HepG2 (cell line): ENCODE data around the gene HRG. TPM values are rescaled to one million over a fixed set of nuclear protein-coding genes. Genes with fewer than 3 reads are reported as not detected.
A peak's percentile ranks its signal among the peaks of the same experiment; 100 is the strongest.

Source experiments
- AGO1 ChIP-seq: fragments of 200-400 bp; formaldehyde crosslinking; IDR thresholded peaks from 2 replicates; pipeline ENCODE4 v1.6.1; 2017; ENCODE audit warnings: mild to moderate bottlenecking, low read depth, low read length, moderate library complexity; ENCODE audit not compliant: poor library complexity, severe bottlenecking
- ATF1 ChIP-seq: IDR thresholded peaks from 2 replicates; pipeline ENCODE4 v1.6.1; 2016; ENCODE audit warnings: mild to moderate bottlenecking, control low read depth
- CC2D1A ChIP-seq: sonication (generic); formaldehyde crosslinking; IDR thresholded peaks from 2 replicates; pipeline ENCODE4 v1.8.1; 2023; ENCODE audit warnings: mild to moderate bottlenecking, missing genetic modification reagents
- FOXA1 ChIP-seq, 2 experiments: fragments of 450-650 bp in 1 of 2; sonication (generic) in 1 of 2; formaldehyde crosslinking in 1 of 2; IDR thresholded peaks; 2 replicates each; pipeline versions ENCODE4 v1.4.0 to v1.6.1; 2016 to 2020; ENCODE audit warnings: missing genetic modification reagents in 1 of 2
- GZF1 ChIP-seq: sonication (generic); formaldehyde crosslinking; IDR thresholded peaks from 2 replicates; pipeline ENCODE4 v1.5.1; 2020; ENCODE audit warnings: mild to moderate bottlenecking, missing genetic modification reagents
- HNF4A ChIP-seq: sonication (generic); formaldehyde crosslinking; IDR thresholded peaks from 2 replicates; pipeline ENCODE4 v1.4.0; 2020; ENCODE audit warnings: missing genetic modification reagents
- IRF2 ChIP-seq: IDR thresholded peaks from 2 replicates; pipeline ENCODE4 v1.6.1; 2018; ENCODE audit warnings: missing genetic modification reagents, missing compliant biosample characterization
- KDM4B ChIP-seq: sonication (generic); formaldehyde crosslinking; IDR thresholded peaks from 2 replicates; pipeline ENCODE4 v1.4.0; 2020; ENCODE audit warnings: missing genetic modification reagents
- NFE2L2 ChIP-seq: fragments of 150-350 bp; IDR thresholded peaks from 2 replicates; pipeline ENCODE4 v1.6.1; 2014; ENCODE audit warnings: low read length
- RXRA ChIP-seq: sonication (generic); formaldehyde crosslinking; IDR thresholded peaks from 2 replicates; pipeline ENCODE4 v1.5.1; 2020; ENCODE audit warnings: missing genetic modification reagents
- SMAD3 ChIP-seq: sonication (generic); formaldehyde crosslinking; IDR thresholded peaks from 2 replicates; pipeline ENCODE4 v1.4.0; 2020; ENCODE audit warnings: missing genetic modification reagents
- TCF7L2 ChIP-seq: IDR thresholded peaks from 2 replicates; pipeline ENCODE4 v1.6.1; 2011; ENCODE audit warnings: mild to moderate bottlenecking, low read depth, low read length, moderate library complexity
- TOE1 ChIP-seq: sonication (generic); formaldehyde crosslinking; IDR thresholded peaks from 2 replicates; pipeline ENCODE4 v1.4.0; 2020; ENCODE audit warnings: mild to moderate bottlenecking, missing genetic modification reagents
- ZFX ChIP-seq: sonication (generic); formaldehyde crosslinking; IDR thresholded peaks from 2 replicates; pipeline ENCODE4 v1.4.0; 2020; ENCODE audit warnings: mild to moderate bottlenecking, low read depth, missing genetic modification reagents, moderate library complexity
- ZNF326 ChIP-seq: sonication (generic); formaldehyde crosslinking; IDR thresholded peaks from 2 replicates; pipeline ENCODE4 v1.4.0; 2020; ENCODE audit warnings: missing genetic modification reagents, borderline replicate concordance
- ZNF335 ChIP-seq: sonication (generic); formaldehyde crosslinking; IDR thresholded peaks from 2 replicates; pipeline ENCODE4 v1.4.0; 2020; ENCODE audit warnings: missing genetic modification reagents
- ZNF556 ChIP-seq: sonication (generic); formaldehyde crosslinking; IDR thresholded peaks from 2 replicates; pipeline ENCODE4 v1.4.0; 2020; ENCODE audit warnings: mild to moderate bottlenecking, missing genetic modification reagents, borderline replicate concordance
- ZNF569 ChIP-seq: sonication (generic); formaldehyde crosslinking; IDR thresholded peaks from 2 replicates; pipeline ENCODE4 v1.5.0; 2020; ENCODE audit warnings: mild to moderate bottlenecking, missing genetic modification reagents, moderate library complexity, borderline replicate concordance
- ZSCAN29 ChIP-seq: sonication (generic); formaldehyde crosslinking; conservative IDR thresholded peaks from 2 replicates; pipeline ENCODE4 v1.4.0; 2020; ENCODE audit warnings: mild to moderate bottlenecking, missing genetic modification reagents
- ZSCAN31 ChIP-seq: sonication (generic); formaldehyde crosslinking; IDR thresholded peaks from 2 replicates; pipeline ENCODE4 v1.5.0; 2020; ENCODE audit warnings: low read depth, mild to moderate bottlenecking, missing genetic modification reagents
- polyA plus RNA-seq, 8 experiments: library from polyadenylated mRNA; depleted of rRNA in 3 of 8; stranded (reverse) in 7 of 8; unstranded in 1 of 8; fragments of >200 nt; fragmentation: Illumina TruSeq in 4 of 8; extraction: Trizol in 4 of 8; gene quantifications; 2 replicates each; pipeline versions ENCODE4 v1.2.1 to v1.2.3, GENCODE V29; 2011 to 2016; ENCODE audit warnings: low read depth in 4 of 8, missing spikeins in 1 of 8, mixed read lengths in 1 of 8; ENCODE audit not compliant: insufficient read depth in 1 of 8
- total RNA-seq, 5 experiments: library from RNA; depleted of rRNA; stranded (reverse); fragments of >200 nt; fragmentation: Illumina TruSeq; extraction: Trizol; gene quantifications; 2 replicates each; pipeline ENCODE4 v1.2.3, GENCODE V29; 2016; ENCODE audit warnings: low read depth in 1 of 5
- TF ChIP-seq, protein P1 (sequence below): sonication (generic); formaldehyde crosslinking; IDR thresholded peaks from 2 replicates; pipeline ENCODE4 v1.4.0; 2020; ENCODE audit warnings: missing genetic modification reagents; ENCODE audit errors: not compliant biosample characterization
- TF ChIP-seq, protein P2 (sequence below): IDR thresholded peaks from 2 replicates; pipeline ENCODE4 v1.6.1; 2012; ENCODE audit warnings: inconsistent platforms
- TF ChIP-seq, protein P3 (sequence below): sonication (generic); formaldehyde crosslinking; IDR thresholded peaks from 2 replicates; pipeline ENCODE4 v1.4.0; 2020; ENCODE audit warnings: missing genetic modification reagents, mild to moderate bottlenecking, borderline replicate concordance
- TF ChIP-seq, protein P4 (sequence below): sonication (generic); formaldehyde crosslinking; IDR thresholded peaks from 2 replicates; pipeline ENCODE4 v1.5.0; 2020; ENCODE audit warnings: mild to moderate bottlenecking, missing genetic modification reagents, borderline replicate concordance

HRG gene
- total and polyA plus RNA-seq, 2 of the 13 experiments (the other 11 are each of a cell fraction or from before 2014, with no cell fraction given): 0.09 to 0.11 TPM

DNA sequence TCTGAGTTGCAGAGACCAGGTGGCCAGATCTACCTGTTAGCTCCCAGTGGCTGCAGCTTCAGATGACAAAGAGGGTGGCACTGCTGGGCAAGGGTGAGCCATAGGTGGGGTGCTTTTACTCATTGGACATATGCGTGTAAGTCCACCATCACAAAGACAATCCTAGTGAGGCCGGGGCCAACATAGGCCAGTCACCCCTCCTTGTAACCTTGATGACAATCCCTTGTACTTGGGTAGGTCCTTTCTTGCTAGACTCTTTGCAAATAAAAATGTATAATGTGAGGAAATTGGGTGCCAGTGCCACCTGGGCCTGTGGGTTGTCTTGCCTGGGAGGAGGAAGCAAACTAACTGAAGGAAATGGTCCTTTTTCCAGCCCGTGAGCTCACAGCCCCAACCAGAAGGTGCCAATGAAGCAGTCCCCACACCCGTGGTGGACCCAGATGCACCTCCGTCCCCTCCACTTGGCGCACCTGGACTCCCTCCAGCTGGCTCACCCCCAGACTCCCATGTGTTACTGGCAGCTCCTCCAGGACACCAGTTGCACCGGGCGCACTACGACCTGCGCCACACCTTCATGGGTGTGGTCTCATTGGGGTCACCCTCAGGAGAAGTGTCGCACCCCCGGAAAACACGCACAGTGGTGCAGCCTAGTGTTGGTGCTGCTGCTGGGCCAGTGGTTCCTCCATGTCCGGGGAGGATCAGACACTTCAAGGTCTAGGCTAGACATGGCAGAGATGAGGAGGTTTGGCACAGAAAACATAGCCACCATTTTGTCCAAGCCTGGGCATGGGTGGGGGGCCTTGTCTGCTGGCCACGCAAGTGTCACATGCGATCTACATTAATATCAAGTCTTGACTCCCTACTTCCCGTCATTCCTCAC, 45.4 kb upstream of the HRG start (continued):
- TF ChIP-seq, protein P1, sequence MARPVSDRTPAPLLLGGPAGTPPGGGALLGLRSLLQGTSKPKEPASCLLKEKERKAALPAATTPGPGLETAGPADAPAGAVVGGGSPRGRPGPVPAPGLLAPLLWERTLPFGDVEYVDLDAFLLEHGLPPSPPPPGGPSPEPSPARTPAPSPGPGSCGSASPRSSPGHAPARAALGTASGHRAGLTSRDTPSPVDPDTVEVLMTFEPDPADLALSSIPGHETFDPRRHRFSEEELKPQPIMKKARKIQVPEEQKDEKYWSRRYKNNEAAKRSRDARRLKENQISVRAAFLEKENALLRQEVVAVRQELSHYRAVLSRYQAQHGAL (CRISPR knock-in tag): no peak
- TF ChIP-seq ZNF326 (CRISPR knock-in tag) (peak; percentile 68), NFE2L2 (no peak), FOXA1 (IDR thresholded peaks at IDR 0.05) (no peak), FOXA1 (CRISPR knock-in tag; IDR thresholded peaks at IDR 0.05) (no peak), HNF4A (CRISPR knock-in tag) (no peak), IRF2 (CRISPR knock-in tag) (0 out of 2 replicates have a peak, but pooled peaks have one; percentile 27), TCF7L2 (no peak), AGO1 (peak; percentile 92), RXRA (no peak), SMAD3 (CRISPR knock-in tag) (no peak), ZSCAN31 (0 out of 2 replicates have a peak, but pooled peaks have one; percentile 16), CC2D1A (no peak), ZNF569 (CRISPR knock-in tag) (no peak), TOE1 (CRISPR knock-in tag) (no peak; the same call in 1 of the 2 replicates), ZNF556 (CRISPR knock-in tag) (0 out of 2 replicates have a peak, but pooled peaks have one; percentile 23), ZNF335 (CRISPR knock-in tag) (no peak), ATF1 (CRISPR knock-in tag) (no peak), KDM4B (CRISPR knock-in tag) (no peak), ZSCAN29 (CRISPR knock-in tag) (peak; percentile 86), GZF1 (CRISPR knock-in tag) (no peak), ZFX (no peak)
- TF ChIP-seq, protein P2, sequence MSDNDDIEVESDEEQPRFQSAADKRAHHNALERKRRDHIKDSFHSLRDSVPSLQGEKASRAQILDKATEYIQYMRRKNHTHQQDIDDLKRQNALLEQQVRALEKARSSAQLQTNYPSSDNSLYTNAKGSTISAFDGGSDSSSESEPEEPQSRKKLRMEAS: no peak
- TF ChIP-seq, protein P3, sequence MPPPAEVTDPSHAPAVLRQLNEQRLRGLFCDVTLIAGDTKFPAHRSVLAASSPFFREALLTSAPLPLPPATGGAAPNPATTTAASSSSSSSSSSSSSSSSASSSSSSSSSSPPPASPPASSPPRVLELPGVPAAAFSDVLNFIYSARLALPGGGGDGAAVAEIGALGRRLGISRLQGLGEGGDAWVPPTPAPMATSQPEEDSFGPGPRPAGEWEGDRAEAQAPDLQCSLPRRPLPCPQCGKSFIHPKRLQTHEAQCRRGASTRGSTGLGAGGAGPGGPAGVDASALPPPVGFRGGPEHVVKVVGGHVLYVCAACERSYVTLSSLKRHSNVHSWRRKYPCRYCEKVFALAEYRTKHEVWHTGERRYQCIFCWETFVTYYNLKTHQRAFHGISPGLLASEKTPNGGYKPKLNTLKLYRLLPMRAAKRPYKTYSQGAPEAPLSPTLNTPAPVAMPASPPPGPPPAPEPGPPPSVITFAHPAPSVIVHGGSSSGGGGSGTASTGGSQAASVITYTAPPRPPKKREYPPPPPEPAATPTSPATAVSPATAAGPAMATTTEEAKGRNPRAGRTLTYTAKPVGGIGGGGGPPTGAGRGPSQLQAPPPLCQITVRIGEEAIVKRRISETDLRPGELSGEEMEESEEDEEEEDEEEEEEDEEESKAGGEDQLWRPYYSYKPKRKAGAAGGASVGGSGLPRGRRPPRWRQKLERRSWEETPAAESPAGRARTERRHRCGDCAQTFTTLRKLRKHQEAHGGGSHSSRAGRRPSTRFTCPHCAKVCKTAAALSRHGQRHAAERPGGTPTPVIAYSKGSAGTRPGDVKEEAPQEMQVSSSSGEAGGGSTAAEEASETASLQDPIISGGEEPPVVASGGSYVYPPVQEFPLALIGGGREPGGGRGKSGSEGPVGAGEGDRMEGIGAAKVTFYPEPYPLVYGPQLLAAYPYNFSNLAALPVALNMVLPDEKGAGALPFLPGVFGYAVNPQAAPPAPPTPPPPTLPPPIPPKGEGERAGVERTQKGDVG (CRISPR knock-in tag): peak; percentile 76; the same call in 1 of the 2 replicates
- TF ChIP-seq, protein P4, sequence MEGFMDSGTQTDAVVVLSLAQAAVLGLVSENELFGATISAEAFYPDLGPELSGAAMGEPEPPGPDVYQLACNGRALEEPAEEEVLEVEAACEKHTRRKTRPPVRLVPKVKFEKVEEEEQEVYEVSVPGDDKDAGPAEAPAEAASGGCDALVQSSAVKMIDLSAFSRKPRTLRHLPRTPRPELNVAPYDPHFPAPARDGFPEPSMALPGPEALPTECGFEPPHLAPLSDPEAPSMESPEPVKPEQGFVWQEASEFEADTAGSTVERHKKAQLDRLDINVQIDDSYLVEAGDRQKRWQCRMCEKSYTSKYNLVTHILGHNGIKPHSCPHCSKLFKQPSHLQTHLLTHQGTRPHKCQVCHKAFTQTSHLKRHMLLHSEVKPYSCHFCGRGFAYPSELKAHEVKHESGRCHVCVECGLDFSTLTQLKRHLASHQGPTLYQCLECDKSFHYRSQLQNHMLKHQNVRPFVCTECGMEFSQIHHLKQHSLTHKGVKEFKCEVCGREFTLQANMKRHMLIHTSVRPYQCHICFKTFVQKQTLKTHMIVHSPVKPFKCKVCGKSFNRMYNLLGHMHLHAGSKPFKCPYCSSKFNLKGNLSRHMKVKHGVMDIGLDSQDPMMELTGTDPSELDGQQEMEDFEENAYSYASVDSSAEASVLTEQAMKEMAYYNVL (CRISPR knock-in tag): peak; percentile 72; the same call in 1 of the 2 replicates
